ENCODE measurements around the gene METTL2B.

The METTL2B gene

GRCh38 chr7:128442356-128442755 is 34.2 kb upstream of the METTL2B start:
- no peak for DNase-seq (ENCODE audit: insufficient read length, low spot score)
- FAIRE-seq: no peak
- TF ChIP-seq POLR2AphosphoS5 (IDR thresholded peaks at IDR 0.05; ENCODE audit: low read depth, low read length): no peak
- TF ChIP-seq POU2F2 (IDR thresholded peaks at IDR 0.05; ENCODE audit: low read depth, low read length): no peak
- no peak for TF ChIP-seq SPI1 (IDR thresholded peaks at IDR 0.05; ENCODE audit: low read depth, low read length)
- TF ChIP-seq TAF1 (IDR thresholded peaks at IDR 0.05; ENCODE audit: low read depth, low read length): no peak
- TF ChIP-seq POLR2A (IDR thresholded peaks at IDR 0.05; ENCODE audit: low read depth, low read length): no peak
- no peak for TF ChIP-seq PAX5 (IDR thresholded peaks at IDR 0.05; ENCODE audit: insufficient read depth, low read length, severe bottlenecking)

- no peak for DNase-seq (ENCODE audit: insufficient read length, low spot score)
- peak; percentile 61 for FAIRE-seq
Observed at GRCh38 chr7:128443831-128444600, 32.5 kb upstream of the METTL2B start.

GRCh38 chr7:128446306-128446705 is 30.2 kb upstream of the METTL2B start:
- TF ChIP-seq POU2F2 (IDR thresholded peaks at IDR 0.05; ENCODE audit: low read depth, low read length): no peak
- no peak for TF ChIP-seq SPI1 (IDR thresholded peaks at IDR 0.05; ENCODE audit: low read depth, low read length)
- no peak for TF ChIP-seq TAF1 (IDR thresholded peaks at IDR 0.05; ENCODE audit: low read depth, low read length)
- no peak for TF ChIP-seq PAX5 (IDR thresholded peaks at IDR 0.05; ENCODE audit: insufficient read depth, low read length, severe bottlenecking)
- no peak for TF ChIP-seq POLR2AphosphoS5 (IDR thresholded peaks at IDR 0.05; ENCODE audit: low read depth, low read length)
- no peak for TF ChIP-seq POLR2A (IDR thresholded peaks at IDR 0.05; ENCODE audit: low read depth, low read length)
- FAIRE-seq (no peak), DNase-seq (ENCODE audit: insufficient read length, low spot score) (no peak)

More at GRCh38 chr7:128443831-128444600, 32.5 kb upstream of the METTL2B start:
- TF ChIP-seq POLR2AphosphoS5 (IDR thresholded peaks at IDR 0.05; ENCODE audit: low read depth, low read length) (no peak), POU2F2 (IDR thresholded peaks at IDR 0.05; ENCODE audit: low read depth, low read length) (no peak), SPI1 (IDR thresholded peaks at IDR 0.05; ENCODE audit: low read depth, low read length) (no peak), POLR2A (IDR thresholded peaks at IDR 0.05; ENCODE audit: low read depth, low read length) (no peak), TAF1 (IDR thresholded peaks at IDR 0.05; ENCODE audit: low read depth, low read length) (no peak), PAX5 (IDR thresholded peaks at IDR 0.05; ENCODE audit: insufficient read depth, low read length, severe bottlenecking) (no peak)

DNA sequence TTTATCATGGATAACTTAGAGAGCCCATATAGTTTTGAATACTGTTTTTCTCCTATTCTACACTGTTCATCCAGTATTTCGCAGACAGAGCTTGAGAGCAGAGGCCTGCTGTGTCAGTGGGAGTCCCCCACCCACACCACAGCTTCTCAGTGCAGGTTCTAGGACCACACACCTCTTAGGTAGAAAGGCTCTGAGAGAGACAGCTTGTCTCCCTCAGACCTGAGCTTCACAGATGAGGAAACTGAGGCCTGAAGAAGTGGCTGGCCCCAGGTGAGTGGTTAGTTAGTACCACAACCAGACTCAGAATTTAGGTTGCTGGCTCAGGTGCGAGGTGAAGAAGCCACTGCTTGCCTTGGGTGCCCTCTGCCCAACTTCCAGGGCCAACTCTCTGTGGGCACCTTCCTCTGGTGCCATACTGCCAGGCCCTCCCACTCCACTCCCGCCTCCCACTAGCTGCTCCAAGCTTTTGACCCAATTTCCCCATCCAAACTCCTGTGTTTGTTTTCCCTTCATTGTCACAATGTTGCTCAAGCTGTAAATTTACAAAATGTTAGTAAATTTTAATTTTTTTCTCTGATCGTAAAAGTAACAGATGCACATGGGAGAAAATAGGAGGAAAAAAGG is 28.5 kb upstream of the METTL2B start:
- no peak for DNase-seq (ENCODE audit: insufficient read length, low spot score)

GRCh38 chr7:128448751-128449302 is 27.7 kb upstream of the METTL2B start:
- FAIRE-seq: no peak
- TF ChIP-seq POU2F2 (IDR thresholded peaks at IDR 0.05; ENCODE audit: low read depth, low read length) (no peak), SPI1 (IDR thresholded peaks at IDR 0.05; ENCODE audit: low read depth, low read length) (no peak), POLR2A (IDR thresholded peaks at IDR 0.05; ENCODE audit: low read depth, low read length) (no peak), POLR2AphosphoS5 (IDR thresholded peaks at IDR 0.05; ENCODE audit: low read depth, low read length) (no peak), TAF1 (IDR thresholded peaks at IDR 0.05; ENCODE audit: low read depth, low read length) (no peak), PAX5 (IDR thresholded peaks at IDR 0.05; ENCODE audit: insufficient read depth, low read length, severe bottlenecking) (no peak)
- DNase-seq (ENCODE audit: insufficient read length, low spot score): no peak

More for the DNA sequence above, 28.5 kb upstream of the METTL2B start:
- TF ChIP-seq POU2F2 (IDR thresholded peaks at IDR 0.05; ENCODE audit: low read depth, low read length) (no peak), SPI1 (IDR thresholded peaks at IDR 0.05; ENCODE audit: low read depth, low read length) (no peak), POLR2A (IDR thresholded peaks at IDR 0.05; ENCODE audit: low read depth, low read length) (no peak), TAF1 (IDR thresholded peaks at IDR 0.05; ENCODE audit: low read depth, low read length) (no peak), POLR2AphosphoS5 (IDR thresholded peaks at IDR 0.05; ENCODE audit: low read depth, low read length) (no peak), PAX5 (IDR thresholded peaks at IDR 0.05; ENCODE audit: insufficient read depth, low read length, severe bottlenecking) (no peak)
- FAIRE-seq: no peak

DNA sequence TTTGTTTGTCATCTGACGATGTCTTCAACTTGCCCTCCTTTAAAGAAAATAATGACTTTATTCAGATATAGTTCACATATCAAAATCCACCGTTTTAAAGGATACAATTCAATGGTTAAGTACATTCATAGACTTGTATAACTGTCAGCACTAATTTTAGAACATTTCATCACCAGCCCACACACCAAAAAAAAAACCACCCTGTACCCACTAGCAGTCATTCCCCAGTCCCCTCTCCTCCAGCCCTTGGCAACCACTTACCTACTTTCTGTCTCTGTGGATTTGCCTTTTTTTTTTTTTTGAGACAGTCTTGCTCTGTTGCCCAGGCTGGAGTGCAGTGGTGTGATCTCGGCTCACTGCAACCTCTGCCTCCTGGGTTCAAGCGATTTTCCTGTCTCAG is 26.1 kb upstream of the METTL2B start:
- DNase-seq (ENCODE audit: insufficient read length, low spot score): no peak
- no peak for TF ChIP-seq PAX5 (IDR thresholded peaks at IDR 0.05; ENCODE audit: insufficient read depth, low read length, severe bottlenecking)
- no peak for TF ChIP-seq POLR2A (IDR thresholded peaks at IDR 0.05; ENCODE audit: low read depth, low read length)
- no peak for TF ChIP-seq SPI1 (IDR thresholded peaks at IDR 0.05; ENCODE audit: low read depth, low read length)
- no peak for TF ChIP-seq POLR2AphosphoS5 (IDR thresholded peaks at IDR 0.05; ENCODE audit: low read depth, low read length)
- no peak for TF ChIP-seq TAF1 (IDR thresholded peaks at IDR 0.05; ENCODE audit: low read depth, low read length)
- no peak for TF ChIP-seq POU2F2 (IDR thresholded peaks at IDR 0.05; ENCODE audit: low read depth, low read length)
- FAIRE-seq: no peak

- FAIRE-seq (no peak), DNase-seq (ENCODE audit: insufficient read length, low spot score) (no peak)
- TF ChIP-seq POLR2A (IDR thresholded peaks at IDR 0.05; ENCODE audit: low read depth, low read length): no peak
- TF ChIP-seq POLR2AphosphoS5 (IDR thresholded peaks at IDR 0.05; ENCODE audit: low read depth, low read length): no peak
- TF ChIP-seq TAF1 (IDR thresholded peaks at IDR 0.05; ENCODE audit: low read depth, low read length): no peak
- TF ChIP-seq SPI1 (IDR thresholded peaks at IDR 0.05; ENCODE audit: low read depth, low read length): no peak
- no peak for TF ChIP-seq PAX5 (IDR thresholded peaks at IDR 0.05; ENCODE audit: insufficient read depth, low read length, severe bottlenecking)
- TF ChIP-seq POU2F2 (IDR thresholded peaks at IDR 0.05; ENCODE audit: low read depth, low read length): no peak
Observed at GRCh38 chr7:128450913-128451312, 25.6 kb upstream of the METTL2B start.

DNA sequence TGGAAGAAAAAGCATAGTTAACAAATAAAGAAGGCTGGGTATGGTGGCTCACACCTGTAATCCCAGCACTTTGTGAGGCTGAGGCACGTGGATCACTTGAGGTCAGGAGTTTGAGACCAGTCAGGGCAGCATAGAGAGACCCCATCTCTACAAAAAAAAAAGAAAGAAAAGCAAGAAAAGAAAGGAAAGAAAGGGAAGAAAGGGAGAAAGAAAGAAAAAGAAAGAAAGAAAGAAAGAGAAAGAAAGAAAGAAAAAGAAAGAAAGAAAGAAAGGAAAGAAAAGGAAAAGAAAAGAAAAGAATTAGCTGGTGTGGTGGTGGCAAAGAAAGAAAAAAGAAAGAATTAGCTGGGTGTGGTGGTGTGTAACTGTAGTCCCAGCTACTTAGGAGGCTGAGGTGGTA is 24.0 kb upstream of the METTL2B start:
- no peak for DNase-seq (ENCODE audit: insufficient read length, low spot score)
- TF ChIP-seq PAX5 (IDR thresholded peaks at IDR 0.05; ENCODE audit: insufficient read depth, low read length, severe bottlenecking) (no peak), POLR2AphosphoS5 (IDR thresholded peaks at IDR 0.05; ENCODE audit: low read depth, low read length) (no peak)
- FAIRE-seq: no peak

Measured in GM12891 (cell line).